Endothelial cell of umbilical vein (primary cell): ENCODE data around the gene TRIM40. TPM values are rescaled to one million over a fixed set of nuclear protein-coding genes. Genes with fewer than 3 reads are reported as not detected.

Experiments used
- BruUV-seq: library from RNA; stranded (reverse); fragments of 400-500 nt; replicated peaks from 2 replicates; lab custom pipeline; 2021; lab: Mats Ljungman, UMichigan
- CTCF ChIA-PET: fragments of 300-600, 350-600 bp; sonication (Branson Sonifier 250); formaldehyde crosslinking; loops from one replicate; lab custom pipeline; 2021; ENCODE audit warnings: antibody characterized with exemption, inconsistent platforms; lab: Charles Lee
- POLR2A ChIA-PET: fragments of 300-600, 350-600 bp; sonication (Branson Sonifier 250); formaldehyde crosslinking; loops from one replicate; lab custom pipeline; 2021; ENCODE audit warnings: antibody characterized with exemption, inconsistent platforms; lab: Charles Lee
- DNase-seq: peaks from one replicate; pipeline ENCODE4 v3.0.0-alpha.2; 2011; ENCODE audit warnings: low read depth, low spot score
- FAIRE-seq: peaks from 2 replicates; lab custom pipeline; 2011; peaks lifted over from hg19 to GRCh38; lab: Jason Lieb, UNC
- H2AFZ ChIP-seq: 2 replicates; pipeline ENCODE4 v1.6.0; 2012; ENCODE audit warnings: low read depth, low read length, control low read depth, inconsistent platforms
- H3K27ac ChIP-seq: 2 replicates; pipeline ENCODE4 v1.5.1; 2011; ENCODE audit warnings: low read depth, mild to moderate bottlenecking, control low read depth, low read length, moderate library complexity; ENCODE audit not compliant: insufficient read depth
- H3K27me3 ChIP-seq, 2 experiments: 2 replicates each; pipeline versions ENCODE4 v1.6.0 to v1.6.1; 2011; ENCODE audit warnings: low read length in 2 of 2, mixed read lengths in 1 of 2; ENCODE audit not compliant: control insufficient read depth in 2 of 2, insufficient read depth in 2 of 2
- H3K36me3 ChIP-seq, 2 experiments: 2 replicates in 1 of 2; 3 replicates in 1 of 2; pipeline ENCODE4 v1.5.1; 2011; ENCODE audit warnings: low read length in 2 of 2, mild to moderate bottlenecking in 1 of 2, moderate library complexity in 1 of 2; ENCODE audit not compliant: control insufficient read depth in 2 of 2, insufficient read depth in 2 of 2; ENCODE audit errors: extremely low read depth in 1 of 2
- H3K4me1 ChIP-seq: 3 replicates; pipeline ENCODE4 v1.5.1; 2011; ENCODE audit warnings: mild to moderate bottlenecking, low read length; ENCODE audit not compliant: control insufficient read depth, insufficient read depth; ENCODE audit errors: extremely low read depth
- H3K4me2 ChIP-seq: 2 replicates; pipeline ENCODE4 v1.6.1; 2011; ENCODE audit warnings: low read length, control low read depth, mixed read lengths; ENCODE audit not compliant: insufficient read depth
- H3K4me3 ChIP-seq, 3 experiments: fragments of 200-600 bp in 1 of 3; sonication (generic), shearing (Covaris generic) in 1 of 3; replicated peaks in 1 of 3; 2 replicates each; pipeline ENCODE4 v1.5.1; 2011 to 2016; ENCODE audit warnings: control low read depth in 3 of 3, low read length in 3 of 3, mild to moderate bottlenecking in 2 of 3, inconsistent platforms in 1 of 3, low read depth in 1 of 3, moderate library complexity in 1 of 3; ENCODE audit not compliant: insufficient read depth in 1 of 3
- H3K79me2 ChIP-seq: 2 replicates; pipeline ENCODE4 v1.6.0; 2012; ENCODE audit warnings: low read length, inconsistent platforms; ENCODE audit not compliant: control insufficient read depth, insufficient read depth
- H3K9ac ChIP-seq: replicated peaks from 2 replicates; pipeline ENCODE3; 2011; ENCODE audit warnings: low read length, control low read depth; ENCODE audit not compliant: insufficient read depth; ENCODE audit errors: extremely low read depth
- H3K9me1 ChIP-seq: replicated peaks from 3 replicates; pipeline ENCODE4 v1.6.0; 2011; ENCODE audit warnings: mild to moderate bottlenecking, low read length; ENCODE audit not compliant: control insufficient read depth, insufficient read depth; ENCODE audit errors: extremely low read depth
- H3K9me3 ChIP-seq: replicated peaks from 2 replicates; pipeline ENCODE4 v1.5.1; 2012; ENCODE audit warnings: low read length, inconsistent platforms; ENCODE audit not compliant: control insufficient read depth, insufficient read depth
- H4K20me1 ChIP-seq: replicated peaks from 2 replicates; pipeline ENCODE3; 2011; ENCODE audit warnings: mild to moderate bottlenecking, low read length; ENCODE audit not compliant: control insufficient read depth, insufficient read depth; ENCODE audit errors: extremely low read depth
- EZH2 ChIP-seq: IDR thresholded peaks from 2 replicates; pipeline ENCODE4 v1.6.1; 2012; ENCODE audit warnings: borderline replicate concordance, low read depth, mild to moderate bottlenecking, moderate library complexity, low read length, inconsistent platforms; ENCODE audit not compliant: severe bottlenecking
- FOS ChIP-seq: IDR thresholded peaks from 2 replicates; pipeline ENCODE4 v1.6.1; 2011; ENCODE audit warnings: mild to moderate bottlenecking, low read length, moderate library complexity, borderline replicate concordance; ENCODE audit not compliant: insufficient read depth
- GATA2 ChIP-seq: IDR thresholded peaks from 2 replicates; pipeline ENCODE4 v1.7.0; 2011; ENCODE audit warnings: low read depth, mild to moderate bottlenecking, moderate library complexity, mixed read lengths, low read length; ENCODE audit not compliant: insufficient read length, insufficient read depth
- JUN ChIP-seq: IDR thresholded peaks from 2 replicates; pipeline ENCODE4 v1.6.1; 2011; ENCODE audit warnings: borderline replicate concordance, low read depth; ENCODE audit not compliant: insufficient read length, insufficient read depth
- MYC ChIP-seq: IDR thresholded peaks from one replicate; pipeline ENCODE4 v1.6.1; 2011; ENCODE audit warnings: mild to moderate bottlenecking, low read depth, low read length
- POLR2A ChIP-seq: IDR thresholded peaks from 2 replicates; pipeline ENCODE4 v1.6.1; 2012; ENCODE audit warnings: low read depth, mild to moderate bottlenecking, control low read depth, low read length
- POLR2AphosphoS5 ChIP-seq: IDR thresholded peaks from 2 replicates; pipeline ENCODE4 v1.6.1; 2012; ENCODE audit warnings: low read depth, mild to moderate bottlenecking, control low read depth, low read length, moderate library complexity; ENCODE audit not compliant: insufficient read depth
- dilution Hi-C: fragments of 300-500 bp; cut with MboI; formaldehyde crosslinking; loops from one replicate; pipeline ENCODE4 v1.15.0; 2019; ENCODE audit warnings: low sequenced_read_pairs; ENCODE audit not compliant: extremely low pct_ligation_motif_present
- intact Hi-C: fragments of 100-400 bp; cut with micrococcal nuclease; formaldehyde crosslinking; loops from one replicate; pipeline ENCODE4 v1.10.0; 2022
- polyA plus RNA-seq, 4 experiments: library from polyadenylated mRNA; depleted of rRNA in 3 of 4; stranded (reverse) in 3 of 4; unstranded in 1 of 4; fragments of >200 nt; gene quantifications; 2 replicates each; pipeline versions ENCODE4 v1.2.1 to v1.2.3, GENCODE V29; 2011 to 2012; ENCODE audit warnings: missing spikeins in 1 of 4
- total RNA-seq: library from RNA; stranded (reverse); gene quantifications from 2 replicates; pipeline ENCODE4 v1.2.3, GENCODE V29; 2021
- TF ChIP-seq, protein P1 (sequence below), 2 donors: IDR thresholded peaks; 1 replicate in 1 of 2; 2 replicates in 1 of 2; pipeline ENCODE4 v1.5.1; 2011; ENCODE audit warnings: low read length in 2 of 2, mild to moderate bottlenecking in 2 of 2, moderate library complexity in 2 of 2, control low read depth in 1 of 2, inconsistent platforms in 1 of 2, low read depth in 1 of 2; ENCODE audit not compliant: insufficient read depth in 1 of 2; ENCODE audit errors: extremely low read depth in 1 of 2
- TF ChIP-seq, protein P2 (sequence below): IDR thresholded peaks from 2 replicates; pipeline ENCODE4 v1.6.1; 2011; ENCODE audit not compliant: insufficient read depth, insufficient read length

The TRIM40 gene
- total and polyA plus RNA-seq, 2 donors (not counting 3 experiments of a cell fraction or from before 2014, with no cell fraction given): not detected

DNA sequence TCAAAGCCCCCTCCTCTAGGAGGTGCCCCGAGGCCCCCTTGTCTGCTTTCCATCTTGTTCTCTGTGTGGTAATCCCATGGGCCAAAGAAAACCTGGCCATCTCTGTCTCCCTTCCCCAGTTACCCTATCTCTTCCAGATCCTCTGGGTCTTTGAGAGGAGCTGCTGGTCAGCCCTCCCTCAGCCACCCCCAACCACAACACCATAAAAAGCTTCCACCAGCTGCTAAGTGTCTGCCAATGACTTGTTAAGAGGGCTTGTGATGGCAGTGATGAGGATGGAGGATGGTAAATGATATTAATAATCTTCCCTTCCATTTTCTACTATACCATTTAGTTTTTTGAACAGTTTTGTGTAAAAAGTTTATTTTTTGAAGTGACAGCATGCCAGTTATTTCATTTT, 60.0 kb downstream of the TRIM40 start:
- Histone ChIP-seq H3K27ac (no peak overlapping the region), H3K4me1 (no peaks in the 10 kb centered on the region), H3K79me2 (no peaks in the 10 kb centered on the region), H3K9me1 (no peaks in the 10 kb centered on the region), H3K36me3 (peaks cover 14 to 27% of the 10 kb centered on the region in 2 experiments), H3K9ac (no peak overlapping the region), H3K9me3 (no peaks in the 10 kb centered on the region), H3K27me3 (no peaks in the 10 kb centered on the region), H3K4me3 (no peak overlapping the region), H4K20me1 (no peaks in the 10 kb centered on the region), H3K4me2 (no peak overlapping the region), H2AFZ (no peak overlapping the region)
- FAIRE-seq (no peak), DNase-seq (no peak)
- CTCF ChIA-PET: no interaction called here
- TF ChIP-seq POLR2AphosphoS5: no peak
- no peak for TF ChIP-seq FOS
- no peak for TF ChIP-seq MYC
- TF ChIP-seq EZH2: no peak
- no peak for TF ChIP-seq POLR2A
- TF ChIP-seq JUN: no peak
- TF ChIP-seq, protein P1, sequence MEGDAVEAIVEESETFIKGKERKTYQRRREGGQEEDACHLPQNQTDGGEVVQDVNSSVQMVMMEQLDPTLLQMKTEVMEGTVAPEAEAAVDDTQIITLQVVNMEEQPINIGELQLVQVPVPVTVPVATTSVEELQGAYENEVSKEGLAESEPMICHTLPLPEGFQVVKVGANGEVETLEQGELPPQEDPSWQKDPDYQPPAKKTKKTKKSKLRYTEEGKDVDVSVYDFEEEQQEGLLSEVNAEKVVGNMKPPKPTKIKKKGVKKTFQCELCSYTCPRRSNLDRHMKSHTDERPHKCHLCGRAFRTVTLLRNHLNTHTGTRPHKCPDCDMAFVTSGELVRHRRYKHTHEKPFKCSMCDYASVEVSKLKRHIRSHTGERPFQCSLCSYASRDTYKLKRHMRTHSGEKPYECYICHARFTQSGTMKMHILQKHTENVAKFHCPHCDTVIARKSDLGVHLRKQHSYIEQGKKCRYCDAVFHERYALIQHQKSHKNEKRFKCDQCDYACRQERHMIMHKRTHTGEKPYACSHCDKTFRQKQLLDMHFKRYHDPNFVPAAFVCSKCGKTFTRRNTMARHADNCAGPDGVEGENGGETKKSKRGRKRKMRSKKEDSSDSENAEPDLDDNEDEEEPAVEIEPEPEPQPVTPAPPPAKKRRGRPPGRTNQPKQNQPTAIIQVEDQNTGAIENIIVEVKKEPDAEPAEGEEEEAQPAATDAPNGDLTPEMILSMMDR (IDR thresholded peaks at IDR 0.05; ENCODE audit: extremely low read depth in 1 of 2, insufficient read depth in 1 of 2, low read depth in 1 of 2, low read length in 2 of 2): no peak
- TF ChIP-seq, protein P2, sequence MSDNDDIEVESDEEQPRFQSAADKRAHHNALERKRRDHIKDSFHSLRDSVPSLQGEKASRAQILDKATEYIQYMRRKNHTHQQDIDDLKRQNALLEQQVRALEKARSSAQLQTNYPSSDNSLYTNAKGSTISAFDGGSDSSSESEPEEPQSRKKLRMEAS: no peak
- no peak for TF ChIP-seq GATA2
- intact Hi-C loops: no loop called here
- dilution Hi-C loops: no loop called here
- BruUV-seq: no TSS peak
- POLR2A ChIA-PET: no interaction called here
